GM23338 (cell line): Measurements from ENCODE around the gene DCAF6. TPM values are rescaled to one million over a fixed set of nuclear protein-coding genes. Genes with fewer than 3 reads are reported as not detected.

Experiments used
- ATAC-seq: fragments of 200-7000 bp; cut with Tn5 transposase; 3 replicates; pipeline ENCODE4 v1.9.1; 2020
- DNase-seq: peaks from one replicate; pipeline ENCODE4 v3.0.0-alpha.2; 2015; ENCODE audit warnings: low spot score
- H2AFZ ChIP-seq: fragments of 200-600 bp; sonication (generic); 2 replicates; pipeline ENCODE4 v1.8.0; 2016; ENCODE audit warnings: antibody characterized with exemption, mild to moderate bottlenecking, moderate library complexity
- H3F3A ChIP-seq: fragments of 200-600 bp; sonication (generic); replicated peaks from 2 replicates; pipeline ENCODE4 v1.8.0; 2017; ENCODE audit warnings: antibody characterized with exemption, mixed run types, low read depth
- H3K27ac ChIP-seq: fragments of 200-600 bp; sonication (generic); 2 replicates; pipeline ENCODE4 v1.6.1; 2016; ENCODE audit warnings: low read depth
- H3K27me3 ChIP-seq: fragments of 200-600 bp; sonication (generic); 2 replicates; pipeline ENCODE4 v1.8.0; 2016; ENCODE audit warnings: mild to moderate bottlenecking, mixed run types, moderate library complexity; ENCODE audit not compliant: insufficient read depth
- H3K36me3 ChIP-seq: fragments of 200-600 bp; sonication (generic); 2 replicates; pipeline ENCODE4 v1.8.0; 2016; ENCODE audit warnings: mild to moderate bottlenecking; ENCODE audit not compliant: insufficient read depth
- H3K4me1 ChIP-seq: fragments of 200-600 bp; sonication (generic); 2 replicates; pipeline ENCODE4 v1.8.0; 2016; ENCODE audit warnings: mild to moderate bottlenecking, moderate library complexity; ENCODE audit not compliant: insufficient read depth
- H3K4me2 ChIP-seq: fragments of 200-600 bp; sonication (generic); 2 replicates; pipeline ENCODE4 v1.7.1; 2017; ENCODE audit warnings: mixed run types
- H3K4me3 ChIP-seq: fragments of 200-600 bp; sonication (generic); 2 replicates; pipeline ENCODE4 v1.6.1; 2016; ENCODE audit warnings: mixed run types
- H3K79me2 ChIP-seq: fragments of 200-600 bp; sonication (generic); replicated peaks from 2 replicates; pipeline ENCODE4 v1.8.0; 2017; ENCODE audit warnings: mild to moderate bottlenecking; ENCODE audit not compliant: insufficient read depth
- H3K9me2 ChIP-seq: fragments of 200-600 bp; sonication (generic); 2 replicates; pipeline ENCODE4 v1.8.0; 2017; ENCODE audit not compliant: insufficient read depth
- H4K20me1 ChIP-seq: fragments of 200-600 bp; sonication (generic); replicated peaks from 2 replicates; pipeline ENCODE4 v1.8.0; 2017; ENCODE audit warnings: mild to moderate bottlenecking; ENCODE audit not compliant: insufficient read depth
- H3K27ac Mint-ChIP-seq: 2 replicates; pipeline ENCODE4 v1.8.0; 2020; ENCODE audit warnings: inconsistent platforms, mild to moderate bottlenecking, moderate library complexity, mixed read lengths
- H3K27me3 Mint-ChIP-seq: 3 replicates; pipeline ENCODE4 v1.8.0; 2022; ENCODE audit warnings: low read depth, mild to moderate bottlenecking, moderate library complexity, mixed read lengths, inconsistent platforms; ENCODE audit not compliant: insufficient read depth, poor library complexity
- H3K36me3 Mint-ChIP-seq: 3 replicates; pipeline ENCODE4 v1.8.0; 2021; ENCODE audit warnings: low read depth, mild to moderate bottlenecking, inconsistent platforms, moderate library complexity, mixed read lengths
- H3K4me1 Mint-ChIP-seq: 3 replicates; pipeline ENCODE4 v1.8.0; 2020; ENCODE audit warnings: mild to moderate bottlenecking, inconsistent platforms, mixed read lengths
- H3K4me3 Mint-ChIP-seq: 3 replicates; pipeline ENCODE4 v1.8.0; 2021; ENCODE audit warnings: moderate library complexity, mild to moderate bottlenecking, inconsistent platforms, mixed read lengths
- H3K9me3 Mint-ChIP-seq: 3 replicates; pipeline ENCODE4 v1.8.0; 2020; ENCODE audit warnings: moderate library complexity, mild to moderate bottlenecking, inconsistent platforms, mixed read lengths
- CREB1 ChIP-seq: fragments of 250-450 bp; sonication (Bioruptor Pico); IDR thresholded peaks from 2 replicates; pipeline ENCODE4 v1.5.0; 2020; ENCODE audit warnings: low read depth, mild to moderate bottlenecking, moderate library complexity
- EZH2 ChIP-seq: fragments of 200-600 bp; sonication (generic); IDR thresholded peaks from one replicate; pipeline ENCODE4 v1.8.0; 2017; ENCODE audit warnings: antibody characterized with exemption, mild to moderate bottlenecking, low read depth; ENCODE audit not compliant: unreplicated experiment
- JUNB ChIP-seq: IDR thresholded peaks from one replicate; pipeline ENCODE4 v1.6.1; 2016; ENCODE audit warnings: antibody characterized with exemption; ENCODE audit not compliant: unreplicated experiment
- NANOG ChIP-seq: IDR thresholded peaks from 2 replicates; pipeline ENCODE4 v1.6.1; 2016; ENCODE audit warnings: antibody characterized with exemption, borderline replicate concordance
- POLR2AphosphoS5 ChIP-seq: IDR thresholded peaks from 2 replicates; pipeline ENCODE4 v1.6.1; 2016; ENCODE audit warnings: antibody characterized with exemption, low read depth
- STAT1 ChIP-seq: IDR thresholded peaks from one replicate; pipeline ENCODE4 v1.6.1; 2016; ENCODE audit warnings: antibody characterized with exemption; ENCODE audit not compliant: unreplicated experiment
- polyA plus RNA-seq: library from polyadenylated mRNA; unstranded; fragments of >200 nt; fragmentation: Nextera tagmentation; extraction: Ambion mirVana; gene quantifications from 2 replicates; pipeline ENCODE4 v1.2.1, GENCODE V29; 2016
- total RNA-seq: library from RNA; depleted of rRNA; stranded (reverse); fragments of >200 nt; shearing (Covaris generic); gene quantifications from 2 replicates; pipeline ENCODE4 v1.2.3, GENCODE V29; 2014
- TF ChIP-seq, protein P1 (sequence below): IDR thresholded peaks from one replicate; pipeline ENCODE4 v1.6.1; 2018; ENCODE audit warnings: antibody characterized with exemption; ENCODE audit not compliant: unreplicated experiment
- TF ChIP-seq, protein P2 (sequence below), 2 experiments: fragments of 200-600 bp in 1 of 2; sonication (generic) in 1 of 2; conservative IDR thresholded peaks; 2 replicates each; pipeline versions ENCODE4 v1.5.1 to v1.6.1; 2016 to 2017; ENCODE audit warnings: antibody characterized with exemption in 2 of 2, low read depth in 2 of 2, mild to moderate bottlenecking in 2 of 2, moderate library complexity in 1 of 2

Gene DCAF6
- total and polyA plus RNA-seq, 2 experiments from 2014 or later = 18.6 to 27.3 TPM

DNA sequence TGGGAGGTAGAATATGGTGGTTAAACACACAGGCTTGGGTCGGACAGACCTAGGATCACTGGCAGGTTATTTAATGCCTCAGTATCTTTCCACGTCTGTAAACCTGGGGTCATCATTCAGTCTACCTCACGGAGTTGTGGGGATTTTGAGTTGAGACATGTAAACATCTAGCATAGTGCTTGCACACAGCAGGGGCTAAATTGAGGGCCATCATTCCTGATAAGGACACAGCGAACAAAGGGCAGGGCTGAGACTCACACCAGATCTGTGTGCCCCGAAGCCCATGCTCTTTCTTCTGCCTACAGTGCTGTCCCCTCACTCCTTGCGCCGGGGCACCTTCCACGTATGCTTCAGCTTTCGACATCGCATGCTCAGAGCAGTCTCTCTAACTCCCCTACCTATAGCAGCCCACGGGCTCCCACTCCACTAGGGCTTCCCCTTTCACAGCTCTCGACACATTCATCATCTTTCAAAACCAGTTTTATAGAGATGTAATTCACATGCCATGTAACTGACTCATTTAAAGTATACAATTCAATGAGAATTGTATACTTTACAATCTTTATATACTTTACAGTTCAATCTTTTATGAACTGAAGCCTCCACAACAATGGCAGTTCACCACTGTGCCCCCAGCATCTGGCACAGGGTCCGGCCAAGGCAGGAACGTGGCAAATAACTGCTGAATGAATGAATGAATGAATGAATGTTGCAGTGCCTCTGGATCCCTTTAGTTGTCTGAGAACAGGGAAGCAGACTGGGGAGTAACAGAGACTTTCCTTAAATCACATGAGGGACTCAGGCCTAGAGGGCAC lies 152.2 kb downstream of the DCAF6 start (continued):
- TF ChIP-seq, protein P1, sequence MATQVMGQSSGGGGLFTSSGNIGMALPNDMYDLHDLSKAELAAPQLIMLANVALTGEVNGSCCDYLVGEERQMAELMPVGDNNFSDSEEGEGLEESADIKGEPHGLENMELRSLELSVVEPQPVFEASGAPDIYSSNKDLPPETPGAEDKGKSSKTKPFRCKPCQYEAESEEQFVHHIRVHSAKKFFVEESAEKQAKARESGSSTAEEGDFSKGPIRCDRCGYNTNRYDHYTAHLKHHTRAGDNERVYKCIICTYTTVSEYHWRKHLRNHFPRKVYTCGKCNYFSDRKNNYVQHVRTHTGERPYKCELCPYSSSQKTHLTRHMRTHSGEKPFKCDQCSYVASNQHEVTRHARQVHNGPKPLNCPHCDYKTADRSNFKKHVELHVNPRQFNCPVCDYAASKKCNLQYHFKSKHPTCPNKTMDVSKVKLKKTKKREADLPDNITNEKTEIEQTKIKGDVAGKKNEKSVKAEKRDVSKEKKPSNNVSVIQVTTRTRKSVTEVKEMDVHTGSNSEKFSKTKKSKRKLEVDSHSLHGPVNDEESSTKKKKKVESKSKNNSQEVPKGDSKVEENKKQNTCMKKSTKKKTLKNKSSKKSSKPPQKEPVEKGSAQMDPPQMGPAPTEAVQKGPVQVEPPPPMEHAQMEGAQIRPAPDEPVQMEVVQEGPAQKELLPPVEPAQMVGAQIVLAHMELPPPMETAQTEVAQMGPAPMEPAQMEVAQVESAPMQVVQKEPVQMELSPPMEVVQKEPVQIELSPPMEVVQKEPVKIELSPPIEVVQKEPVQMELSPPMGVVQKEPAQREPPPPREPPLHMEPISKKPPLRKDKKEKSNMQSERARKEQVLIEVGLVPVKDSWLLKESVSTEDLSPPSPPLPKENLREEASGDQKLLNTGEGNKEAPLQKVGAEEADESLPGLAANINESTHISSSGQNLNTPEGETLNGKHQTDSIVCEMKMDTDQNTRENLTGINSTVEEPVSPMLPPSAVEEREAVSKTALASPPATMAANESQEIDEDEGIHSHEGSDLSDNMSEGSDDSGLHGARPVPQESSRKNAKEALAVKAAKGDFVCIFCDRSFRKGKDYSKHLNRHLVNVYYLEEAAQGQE = no peak
- TF ChIP-seq STAT1 = no peak

DNA sequence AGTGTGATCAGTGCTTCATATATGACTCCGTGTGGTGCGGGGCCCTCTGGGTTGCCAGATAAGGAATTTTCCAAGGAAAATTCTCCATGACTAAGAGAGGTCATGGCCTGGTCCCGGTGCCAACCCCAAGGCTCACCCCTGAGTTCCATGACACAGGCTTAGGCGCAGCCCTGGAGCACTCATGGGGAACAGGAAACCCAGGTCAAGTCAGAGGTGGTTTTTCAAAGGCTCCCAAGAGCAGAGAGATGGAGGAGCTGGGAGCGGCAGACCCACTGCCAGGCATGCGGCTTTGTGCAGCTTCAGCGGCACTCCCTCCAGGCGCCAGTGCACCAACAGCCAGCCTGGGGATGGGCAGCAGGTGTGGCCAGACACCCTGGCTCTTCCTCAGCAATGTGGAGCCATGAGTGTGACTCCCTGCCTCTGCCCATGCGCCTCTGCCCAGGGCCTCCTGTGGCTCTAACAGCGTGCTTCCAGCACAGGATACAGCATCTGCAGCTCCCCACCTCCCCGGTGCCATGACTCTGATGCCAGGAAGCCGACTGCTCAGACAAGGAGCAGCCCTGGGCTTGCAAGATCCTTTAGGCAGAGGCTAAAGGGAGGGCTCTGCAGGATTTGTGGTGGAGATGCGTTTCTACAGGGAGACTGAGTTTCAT lies 153.0 kb downstream of the DCAF6 start:
- H3K27ac ChIP-seq = no peak overlapping the region
- DNase-seq = no peak
- H2AFZ ChIP-seq = no peak overlapping the region
- H3K4me1 ChIP-seq = no peaks in the 10 kb centered on the region
- no peak for ATAC-seq
- no peaks in the 10 kb centered on the region for H3K9me2 ChIP-seq
- no peaks in the 10 kb centered on the region for H4K20me1 ChIP-seq
- no peaks in the 10 kb centered on the region for H3K9me3 Mint-ChIP-seq
- peaks cover 10% of the 10 kb centered on the region for H3K27me3 Mint-ChIP-seq
- no peak overlapping the region for H3K4me3 Mint-ChIP-seq
- no peak overlapping the region for H3K4me2 ChIP-seq
- no peak overlapping the region for H3K4me3 ChIP-seq
- H3K36me3 Mint-ChIP-seq = no peaks in the 10 kb centered on the region; the same call in 1 of the 3 replicates
- H3K79me2 ChIP-seq = no peaks in the 10 kb centered on the region
- H3F3A ChIP-seq = no peaks in the 10 kb centered on the region
- peaks cover 12% of the 10 kb centered on the region for H3K4me1 Mint-ChIP-seq
- no peaks in the 10 kb centered on the region for H3K36me3 ChIP-seq
- H3K27me3 ChIP-seq = no peaks in the 10 kb centered on the region
- H3K27ac Mint-ChIP-seq = no peak overlapping the region
- no peak for TF ChIP-seq NANOG
- no peak for TF ChIP-seq CREB1 (CRISPR knock-in tag)
- TF ChIP-seq EZH2 = no peak
- TF ChIP-seq JUNB = no peak
- TF ChIP-seq, protein P2, sequence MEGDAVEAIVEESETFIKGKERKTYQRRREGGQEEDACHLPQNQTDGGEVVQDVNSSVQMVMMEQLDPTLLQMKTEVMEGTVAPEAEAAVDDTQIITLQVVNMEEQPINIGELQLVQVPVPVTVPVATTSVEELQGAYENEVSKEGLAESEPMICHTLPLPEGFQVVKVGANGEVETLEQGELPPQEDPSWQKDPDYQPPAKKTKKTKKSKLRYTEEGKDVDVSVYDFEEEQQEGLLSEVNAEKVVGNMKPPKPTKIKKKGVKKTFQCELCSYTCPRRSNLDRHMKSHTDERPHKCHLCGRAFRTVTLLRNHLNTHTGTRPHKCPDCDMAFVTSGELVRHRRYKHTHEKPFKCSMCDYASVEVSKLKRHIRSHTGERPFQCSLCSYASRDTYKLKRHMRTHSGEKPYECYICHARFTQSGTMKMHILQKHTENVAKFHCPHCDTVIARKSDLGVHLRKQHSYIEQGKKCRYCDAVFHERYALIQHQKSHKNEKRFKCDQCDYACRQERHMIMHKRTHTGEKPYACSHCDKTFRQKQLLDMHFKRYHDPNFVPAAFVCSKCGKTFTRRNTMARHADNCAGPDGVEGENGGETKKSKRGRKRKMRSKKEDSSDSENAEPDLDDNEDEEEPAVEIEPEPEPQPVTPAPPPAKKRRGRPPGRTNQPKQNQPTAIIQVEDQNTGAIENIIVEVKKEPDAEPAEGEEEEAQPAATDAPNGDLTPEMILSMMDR (conservative IDR thresholded peaks at IDR 0.05; ENCODE audit: low read depth in 2 of 2) = no peak
- no peak for TF ChIP-seq POLR2AphosphoS5
- TF ChIP-seq, protein P1 = no peak
